Lower leg skin (tissue), 4 donors: ENCODE measurements around the gene GABBR2. TPM values are rescaled to one million over a fixed set of nuclear protein-coding genes. Genes with fewer than 3 reads are reported as not detected.

Experiments
- DNase-seq, 2 donors: peaks; one replicate each; pipeline ENCODE4 v3.0.0-alpha.2; 2019; ENCODE audit warnings: low spot score in 2 of 2
- H3K4me3 ChIP-seq: fragments of 200-600 bp; sonication (generic); 2 replicates; pipeline ENCODE4 v1.5.1; 2017; ENCODE audit warnings: mild to moderate bottlenecking, low read depth; ENCODE audit not compliant: poor library complexity, severe bottlenecking
- POLR2A ChIP-seq, 2 donors: fragments of 450-650 bp; IDR thresholded peaks; one replicate each; pipeline ENCODE4 v1.6.1; 2016 to 2017; ENCODE audit warnings: antibody characterized with exemption in 2 of 2, mild to moderate bottlenecking in 1 of 2, moderate library complexity in 1 of 2
- WGBS, 2 donors: methylation state at CpG; one replicate each; pipeline ENCODE4 v1.1.5; 2018; 5-methylcytosine and 5-hydroxymethylcytosine counted together
- intact Hi-C: fragments of 100-400 bp; cut with DNase I; formaldehyde crosslinking; loops from one replicate; pipeline ENCODE4 v1.15.0; 2023; ENCODE audit warnings: low total_unique reads
- total RNA-seq, 4 donors: library from RNA; depleted of rRNA; stranded (reverse); fragments of >200 nt; gene quantifications; one replicate each; pipeline ENCODE4 v1.1.0, GENCODE V29; 2016
- TF ChIP-seq, protein P1 (sequence below), 3 donors: fragments of 450-650 bp; IDR thresholded peaks; one replicate each; pipeline ENCODE4 v1.5.1; 2016; ENCODE audit warnings: antibody characterized with exemption in 3 of 3, mild to moderate bottlenecking in 3 of 3, moderate library complexity in 2 of 3

Gene GABBR2
- total RNA-seq, 4 donors from 2014 or later, result 0.23 to 4.2 TPM; not detected in 2

DNA sequence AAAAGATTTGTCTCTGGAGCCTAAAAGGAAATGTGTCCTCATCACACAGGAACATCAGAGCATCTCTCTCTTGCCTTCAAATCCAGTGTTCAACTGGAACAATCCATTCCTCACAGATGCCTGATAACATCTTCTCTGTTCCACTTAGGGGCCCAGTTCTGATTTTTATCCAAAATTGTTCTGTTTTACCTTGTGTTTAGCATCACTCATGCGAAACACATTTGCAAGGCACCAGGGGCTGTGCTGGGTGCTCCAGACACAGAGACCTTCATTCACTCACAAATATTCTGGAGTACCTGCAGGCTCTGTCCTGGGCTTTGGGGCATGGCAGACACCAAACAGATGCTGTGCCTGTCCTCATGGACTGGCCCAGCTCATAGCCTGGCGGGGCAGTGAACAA lies 13.8 kb downstream of the GABBR2 start:
- no peak overlapping the region for H3K4me3 ChIP-seq
- DNase-seq, result no peak
- intact Hi-C loops, result no loop called here
- TF ChIP-seq, protein P1, sequence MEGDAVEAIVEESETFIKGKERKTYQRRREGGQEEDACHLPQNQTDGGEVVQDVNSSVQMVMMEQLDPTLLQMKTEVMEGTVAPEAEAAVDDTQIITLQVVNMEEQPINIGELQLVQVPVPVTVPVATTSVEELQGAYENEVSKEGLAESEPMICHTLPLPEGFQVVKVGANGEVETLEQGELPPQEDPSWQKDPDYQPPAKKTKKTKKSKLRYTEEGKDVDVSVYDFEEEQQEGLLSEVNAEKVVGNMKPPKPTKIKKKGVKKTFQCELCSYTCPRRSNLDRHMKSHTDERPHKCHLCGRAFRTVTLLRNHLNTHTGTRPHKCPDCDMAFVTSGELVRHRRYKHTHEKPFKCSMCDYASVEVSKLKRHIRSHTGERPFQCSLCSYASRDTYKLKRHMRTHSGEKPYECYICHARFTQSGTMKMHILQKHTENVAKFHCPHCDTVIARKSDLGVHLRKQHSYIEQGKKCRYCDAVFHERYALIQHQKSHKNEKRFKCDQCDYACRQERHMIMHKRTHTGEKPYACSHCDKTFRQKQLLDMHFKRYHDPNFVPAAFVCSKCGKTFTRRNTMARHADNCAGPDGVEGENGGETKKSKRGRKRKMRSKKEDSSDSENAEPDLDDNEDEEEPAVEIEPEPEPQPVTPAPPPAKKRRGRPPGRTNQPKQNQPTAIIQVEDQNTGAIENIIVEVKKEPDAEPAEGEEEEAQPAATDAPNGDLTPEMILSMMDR (IDR thresholded peaks at IDR 0.05), result no peak
- no peak for TF ChIP-seq POLR2A (IDR thresholded peaks at IDR 0.05)
- WGBS, 2 donors, result 74 to 86% methylated on average over 2 of the region's 2 CpGs

DNA sequence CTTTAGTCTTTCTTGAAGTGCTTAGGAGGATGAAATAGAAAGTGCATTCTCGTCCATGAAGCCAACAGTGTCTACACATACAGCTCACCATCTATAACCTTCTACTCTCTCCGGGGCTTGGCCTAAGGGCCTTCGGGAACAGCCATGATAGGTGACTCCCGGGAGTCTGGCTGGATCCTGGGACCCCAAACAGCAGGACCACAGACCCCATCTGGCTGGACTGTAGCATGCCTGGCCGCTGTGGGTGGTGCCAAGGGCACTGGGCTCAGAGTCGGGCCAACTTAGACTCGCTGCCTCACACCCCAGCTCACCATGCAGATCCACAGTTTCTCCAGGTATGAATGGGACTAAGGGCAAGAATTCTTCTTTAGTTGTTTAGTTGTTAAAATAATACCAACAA lies 16.3 kb downstream of the GABBR2 start:
- TF ChIP-seq, protein P1 (IDR thresholded peaks at IDR 0.05), result no peak
- no peak for TF ChIP-seq POLR2A (IDR thresholded peaks at IDR 0.05)
- 87 to 89% methylated on average over 7 of the region's 7 CpGs for WGBS, 2 donors
- H3K4me3 ChIP-seq, result no peak overlapping the region
- intact Hi-C loops, result no loop called here
- no peak for DNase-seq

DNA sequence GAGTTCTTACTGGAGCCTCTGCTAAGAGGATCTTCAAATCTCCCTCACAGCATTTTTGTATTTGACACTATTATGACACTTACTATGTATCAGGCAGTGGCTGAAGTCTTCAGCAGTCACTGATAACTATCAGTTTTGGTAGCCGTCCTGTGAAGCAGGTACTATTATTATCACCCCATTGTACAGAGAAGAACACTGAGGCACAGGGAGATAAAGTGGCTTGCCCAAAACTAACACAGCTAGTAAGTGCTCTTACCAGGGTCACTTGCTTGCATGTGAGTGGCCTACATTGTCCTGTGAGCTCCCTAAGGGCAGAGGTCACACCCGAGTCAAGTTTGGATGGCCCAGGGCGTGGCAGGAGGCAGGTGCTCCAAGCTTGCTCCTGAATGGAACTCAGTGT lies 16.8 kb downstream of the GABBR2 start:
- 85 to 89% methylated on average over 3 of the region's 3 CpGs for WGBS, 2 donors
- DNase-seq, result no peak
- intact Hi-C loops, result no loop called here
- TF ChIP-seq, protein P1 (IDR thresholded peaks at IDR 0.05), result no peak
- TF ChIP-seq POLR2A (IDR thresholded peaks at IDR 0.05), result no peak
- no peak overlapping the region for H3K4me3 ChIP-seq

DNA sequence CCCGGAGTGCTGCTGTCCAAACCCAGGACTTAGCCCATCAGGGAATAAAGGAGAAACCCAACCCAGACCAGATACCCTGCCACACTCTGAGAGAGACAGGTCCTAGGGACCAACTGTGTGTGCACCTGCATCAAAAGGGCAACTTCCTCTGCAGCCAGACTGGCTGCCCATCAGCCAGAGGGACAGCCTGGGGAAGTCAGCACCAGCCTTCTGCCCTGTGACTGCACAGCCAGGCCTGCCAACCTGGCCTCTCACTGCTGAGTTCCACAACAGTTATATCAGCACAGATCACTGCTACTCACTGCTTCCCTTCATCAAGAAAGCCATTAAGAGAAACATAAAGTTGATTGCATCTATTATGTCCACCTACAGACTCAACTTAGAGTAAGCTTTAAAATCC lies 18.0 kb downstream of the GABBR2 start:
- WGBS, 2 donors, result 83 to 85% methylated on average over 1 of the region's 1 CpG
- H3K4me3 ChIP-seq, result no peak overlapping the region
- TF ChIP-seq POLR2A (IDR thresholded peaks at IDR 0.05), result no peak
- TF ChIP-seq, protein P1 (IDR thresholded peaks at IDR 0.05), result no peak
- intact Hi-C loops, result no loop called here
- DNase-seq, result no peak

DNA sequence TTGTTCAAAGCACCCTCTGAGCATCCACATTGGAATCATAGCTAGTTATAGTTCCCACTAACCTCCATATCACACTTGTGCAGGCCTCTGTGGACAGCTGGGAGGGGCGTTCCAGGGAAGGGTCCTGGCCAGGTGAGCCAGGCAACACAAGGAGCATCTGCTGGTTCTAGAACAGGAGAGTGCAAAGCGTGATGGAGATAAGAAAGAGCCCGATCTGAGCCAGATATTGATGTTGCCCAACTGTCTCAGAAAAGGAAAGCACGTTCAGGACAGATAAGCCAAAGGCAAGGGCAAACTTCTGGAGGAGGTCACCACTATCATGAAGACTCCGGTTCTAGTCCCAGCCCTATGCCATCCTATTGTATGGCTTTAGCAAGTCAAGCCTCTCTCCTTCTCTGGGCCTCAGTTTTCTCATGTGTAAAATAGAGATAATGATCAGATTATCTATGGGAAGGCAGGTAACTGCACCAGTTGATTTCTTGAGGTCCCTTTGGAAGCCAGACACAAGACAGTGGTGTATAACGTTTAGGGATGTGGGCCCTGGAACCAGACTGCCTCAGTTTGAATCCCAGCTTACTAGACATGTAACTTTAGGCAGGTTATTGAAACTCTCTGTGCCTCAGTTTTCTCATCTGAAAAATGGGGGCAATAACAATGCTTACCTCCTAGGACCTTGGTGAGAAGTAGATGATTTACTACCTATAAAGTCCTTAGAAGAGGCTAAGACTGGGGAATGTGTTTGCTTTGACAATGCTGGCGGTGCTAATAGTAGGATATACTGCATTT lies 19.8 kb downstream of the GABBR2 start:
- intact Hi-C loops, result no loop called here
- TF ChIP-seq, protein P1 (IDR thresholded peaks at IDR 0.05), result no peak
- TF ChIP-seq POLR2A (IDR thresholded peaks at IDR 0.05), result no peak
- no peak overlapping the region for H3K4me3 ChIP-seq
- DNase-seq, result no peak
- 75 to 83% methylated on average over 7 of the region's 7 CpGs for WGBS, 2 donors

DNA sequence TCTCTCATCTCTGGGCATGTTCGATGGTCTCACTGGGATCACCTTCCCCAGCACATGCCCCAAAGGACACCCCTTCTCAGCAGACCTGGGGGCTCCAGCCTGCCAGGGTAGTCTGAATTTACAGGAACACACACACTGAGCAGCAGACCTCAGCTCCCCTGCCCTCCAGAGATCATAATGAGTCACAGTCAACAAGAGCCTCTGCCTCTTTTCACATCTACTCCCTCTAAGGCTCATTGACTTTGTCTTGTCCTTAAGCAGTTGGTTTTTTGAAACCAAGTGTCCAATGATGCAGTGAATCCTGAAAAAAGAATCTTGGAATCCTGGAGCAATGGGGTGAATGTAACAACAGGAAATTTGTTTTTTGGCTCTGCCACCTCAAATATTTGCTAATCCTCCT lies 20.8 kb downstream of the GABBR2 start:
- intact Hi-C loops, result no loop called here

More for the DNA sequence above, 20.8 kb downstream of the GABBR2 start:
- H3K4me3 ChIP-seq, result no peak overlapping the region
- 93 to 96% methylated on average over 1 of the region's 1 CpG for WGBS, 2 donors
- no peak for DNase-seq
- TF ChIP-seq, protein P1 (IDR thresholded peaks at IDR 0.05), result no peak
- TF ChIP-seq POLR2A (IDR thresholded peaks at IDR 0.05), result no peak
